Limb (tissue), 2 donors: ENCODE results near the gene PXN.
"Not testable (repeated sequence)": the region's sequence is repeated elsewhere in the genome, so short reads cannot be mapped to it uniquely, and the experiment has no call there.

Experiments used
- DNase-seq, 2 donors: peaks; one replicate each; pipeline ENCODE4 v3.0.0-alpha.2; 2016; ENCODE audit errors: extremely low spot score in 2 of 2

Gene PXN

DNA sequence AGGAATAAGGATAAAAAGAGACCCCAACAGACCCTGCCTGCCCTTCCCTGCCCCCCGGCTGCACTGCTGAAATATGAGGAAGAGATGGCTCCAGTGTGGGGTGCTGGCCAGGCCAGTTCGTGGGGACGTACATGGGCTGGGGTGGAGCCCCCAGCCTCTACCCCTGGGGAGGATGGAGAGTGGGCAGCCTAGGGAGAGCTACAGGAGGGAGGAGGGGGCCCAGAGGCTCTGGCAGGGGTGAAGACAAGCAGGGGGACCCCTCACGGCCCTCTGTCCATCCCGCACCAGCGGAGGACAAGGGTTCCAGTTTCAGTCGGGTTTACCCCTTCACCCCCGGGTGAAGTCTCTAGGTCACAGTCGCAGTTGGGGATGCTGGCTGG, 53.6 kb downstream of the PXN start:
- no peak for DNase-seq

GRCh38 chr12:120211243-120211903, 54.2 kb downstream of the PXN start:
- DNase-seq: no peak

- no peak for DNase-seq
Observed at GRCh38 chr12:120209851-120210250, 55.7 kb downstream of the PXN start.

- no peak for DNase-seq
Observed at GRCh38 chr12:120207227-120207626, 58.3 kb downstream of the PXN start.

DNA sequence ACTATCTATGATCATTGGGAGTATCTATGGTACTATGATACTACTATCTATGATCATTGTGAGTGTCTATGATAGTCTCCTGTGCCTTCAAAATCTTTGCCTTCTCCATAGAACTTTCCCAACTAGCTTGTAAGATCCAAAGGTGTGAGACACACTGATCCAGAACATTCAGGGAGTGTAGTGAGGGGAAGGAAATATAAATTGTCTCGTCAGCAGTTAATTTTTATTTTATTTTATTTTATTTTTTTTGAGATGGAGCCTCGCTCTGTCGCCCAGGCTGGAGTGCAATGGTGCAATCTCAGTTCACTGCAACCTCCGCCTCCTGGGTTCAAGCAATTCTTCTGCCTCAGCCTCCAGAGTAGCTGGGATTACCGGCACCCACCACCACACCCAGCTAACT, 58.7 kb downstream of the PXN start:
- not testable (repeated sequence) for DNase-seq

DNA sequence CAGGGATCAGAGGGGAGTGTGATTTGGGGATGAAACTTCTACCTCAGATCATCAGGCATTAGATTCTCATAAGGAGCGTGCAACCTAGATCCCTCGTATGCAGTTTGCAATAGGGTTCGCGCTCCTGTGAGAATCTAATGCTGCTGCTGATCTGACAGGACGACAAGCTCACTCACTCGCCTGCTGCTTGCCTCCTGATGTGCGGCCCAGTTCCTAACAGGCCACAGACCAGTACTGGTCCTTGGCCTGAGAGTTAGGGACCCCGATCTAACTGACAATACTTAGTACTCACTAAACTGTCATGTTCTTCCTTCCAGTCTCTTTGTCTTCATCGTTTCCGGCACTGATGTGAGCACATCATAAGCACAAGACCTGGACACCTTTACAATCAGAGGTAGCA, 59.3 kb downstream of the PXN start:
- no peak for DNase-seq

GRCh38 chr12:120204171-120204570, 61.4 kb downstream of the PXN start:
- DNase-seq: no peak

GRCh38 chr12:120200364-120200800, 65.1 kb downstream of the PXN start:
- DNase-seq: no peak

DNA sequence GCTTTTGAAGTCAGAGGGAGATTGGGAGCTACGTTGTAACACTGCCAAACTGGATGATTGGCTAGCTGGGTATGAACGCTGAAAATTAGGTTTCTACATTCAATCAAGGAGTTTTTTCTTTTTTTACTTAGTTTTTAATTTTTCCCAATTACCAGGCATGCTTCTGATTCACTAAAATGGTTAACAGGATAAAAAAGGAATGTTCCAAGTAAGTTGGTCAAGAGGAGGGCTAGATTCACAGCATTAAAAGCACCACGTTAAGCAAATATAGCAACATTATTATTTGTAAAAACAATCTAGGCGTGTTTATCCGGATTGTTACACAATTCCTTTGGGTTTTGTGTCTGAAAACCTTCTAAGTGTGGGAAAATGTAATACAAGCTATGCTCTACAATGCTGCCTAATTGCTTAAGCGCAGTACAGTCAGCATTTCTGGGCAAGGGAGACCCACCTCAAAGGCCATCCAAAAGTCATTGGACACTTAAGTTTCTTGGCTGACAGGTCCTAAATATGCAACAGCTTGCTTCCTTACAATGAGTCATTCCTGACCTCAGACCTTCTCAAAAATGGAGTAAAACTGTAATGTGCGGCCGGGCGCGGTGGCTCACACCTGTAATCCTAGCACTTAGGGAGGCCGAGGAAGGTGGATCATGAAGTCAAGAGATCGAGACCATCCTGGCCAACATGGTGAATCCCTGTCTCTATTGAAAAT, 65.8 kb downstream of the PXN start:
- no peak for DNase-seq

- no peak for DNase-seq
Observed at GRCh38 chr12:120199025-120199424, 66.5 kb downstream of the PXN start.

GRCh38 chr12:120197542-120197887, 68.0 kb downstream of the PXN start:
- DNase-seq: no peak

DNA sequence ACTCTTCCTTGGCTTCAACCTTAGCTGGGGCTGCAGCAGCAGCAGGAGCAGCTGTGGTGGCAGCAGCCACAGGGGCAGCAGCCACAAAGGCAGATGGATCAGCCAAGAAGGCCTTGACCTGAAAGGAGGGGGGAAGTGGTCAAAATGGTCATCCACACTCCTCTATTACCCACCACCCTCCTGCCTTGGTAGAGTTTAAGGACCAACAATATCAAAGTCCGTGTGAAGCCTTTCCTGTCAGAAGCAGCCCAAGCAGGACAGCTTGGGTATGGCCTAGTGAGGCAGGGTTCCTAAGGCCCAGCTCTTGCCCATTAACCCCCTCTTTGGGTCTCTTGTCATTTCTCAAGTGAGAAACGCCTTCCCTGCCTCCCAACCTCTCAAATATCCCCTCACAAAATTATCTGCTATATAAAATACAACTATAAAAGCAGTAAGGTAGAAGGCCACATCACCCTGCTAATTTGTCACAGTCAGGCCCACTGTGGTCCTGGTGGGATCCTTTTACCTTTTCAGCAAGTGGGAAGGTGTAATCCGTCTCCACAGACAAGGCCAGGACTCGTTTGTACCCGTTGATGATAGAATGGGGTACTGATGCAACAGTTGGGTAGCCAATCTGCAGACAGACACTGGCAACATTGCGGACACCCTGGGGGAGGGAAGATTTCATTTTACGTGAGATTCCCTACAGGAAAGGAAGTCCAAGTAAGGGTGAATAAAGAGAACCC, 68.6 kb downstream of the PXN start:
- not testable (repeated sequence) for DNase-seq

DNA sequence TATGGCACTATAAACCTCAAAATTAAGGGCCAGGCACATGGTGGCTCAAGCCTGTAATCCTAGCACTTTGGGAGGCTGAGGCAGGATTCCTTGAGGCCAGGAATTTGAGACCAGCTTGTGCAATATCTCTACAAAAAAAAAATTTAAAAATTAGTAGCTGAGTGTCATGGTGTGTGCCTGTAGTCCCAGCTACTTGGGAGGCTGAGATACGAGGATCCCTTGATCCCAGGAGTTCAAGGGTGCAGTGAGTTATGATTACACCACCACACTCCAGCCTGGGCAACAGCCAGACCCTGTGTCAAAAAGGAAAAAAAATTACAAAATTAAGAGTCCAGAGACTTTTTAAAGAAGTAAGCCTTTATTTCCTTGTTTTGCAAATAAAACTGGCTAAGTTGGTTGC, 69.2 kb downstream of the PXN start:
- DNase-seq: no peak

GRCh38 chr12:120194534-120195395, 70.8 kb downstream of the PXN start, which contains the start of gene GCN1:
Gene GCN1, minus strand, starts transcription at chr12:120194715. Its CDS starts 18 bp downstream, at chr12:120194697.
- peak; percentile 68 to 92 for DNase-seq

DNA sequence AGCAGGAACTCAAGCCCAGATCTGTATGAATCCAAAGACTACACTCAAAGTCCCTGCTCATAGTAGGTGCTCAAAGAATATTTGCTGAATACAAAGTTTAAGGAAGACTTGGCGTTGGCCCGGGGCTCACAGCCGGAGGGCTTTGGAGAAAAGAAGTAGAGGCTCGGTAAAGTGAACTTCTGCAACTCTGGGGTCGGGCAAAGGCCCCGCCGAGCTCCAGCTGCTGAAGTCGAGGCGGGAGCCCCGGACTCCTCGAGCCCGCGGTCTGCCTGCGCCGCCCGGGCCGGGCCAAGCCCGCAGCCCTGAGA, 71.3 kb downstream of the PXN start:
- no peak for DNase-seq

DNA sequence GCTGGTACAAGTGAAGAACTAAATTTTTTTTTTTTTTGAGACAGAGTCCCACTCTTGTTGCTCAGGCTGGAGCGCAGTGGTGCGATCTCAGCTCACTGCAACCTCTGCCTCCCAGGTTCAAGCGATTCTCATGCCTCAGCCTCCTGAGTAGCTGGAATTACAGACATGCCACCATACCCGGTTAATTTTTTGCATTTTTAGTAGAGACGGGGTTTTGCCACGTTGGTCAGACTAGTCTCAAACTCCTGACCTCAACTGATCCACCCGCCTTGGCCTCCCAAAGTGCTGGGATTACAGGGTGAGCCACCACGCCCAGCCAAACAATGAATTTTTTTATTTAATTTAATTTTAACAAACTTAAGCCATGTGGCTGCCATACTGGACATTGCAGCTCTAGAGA, 72.2 kb downstream of the PXN start:
- not testable (repeated sequence) for DNase-seq

DNA sequence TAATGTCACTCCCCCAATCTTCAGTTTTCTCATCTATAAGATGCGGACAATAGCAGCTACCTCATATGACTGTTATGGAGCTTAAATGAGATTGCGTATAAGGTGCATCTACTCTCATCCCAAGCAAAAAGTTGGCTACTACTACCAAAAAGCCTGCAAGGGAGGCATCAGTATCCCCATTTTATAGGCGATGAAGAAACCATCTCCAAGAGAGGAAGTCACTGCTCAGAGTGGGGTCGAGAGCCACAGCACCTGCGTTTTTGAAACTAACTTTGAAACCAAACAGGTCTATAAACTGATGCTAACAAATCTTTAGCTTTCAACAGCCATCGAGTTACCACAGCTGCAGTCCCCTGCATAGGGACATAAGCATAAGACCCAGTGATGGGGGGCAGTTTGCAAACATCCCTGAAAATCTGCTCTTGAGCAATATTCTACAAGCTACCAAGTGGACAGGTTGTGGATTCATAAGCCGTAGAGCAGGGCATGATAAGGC, 74.5 kb downstream of the PXN start:
- DNase-seq: no peak

GRCh38 chr12:120190386-120190785, 75.1 kb downstream of the PXN start:
- DNase-seq: no peak

DNA sequence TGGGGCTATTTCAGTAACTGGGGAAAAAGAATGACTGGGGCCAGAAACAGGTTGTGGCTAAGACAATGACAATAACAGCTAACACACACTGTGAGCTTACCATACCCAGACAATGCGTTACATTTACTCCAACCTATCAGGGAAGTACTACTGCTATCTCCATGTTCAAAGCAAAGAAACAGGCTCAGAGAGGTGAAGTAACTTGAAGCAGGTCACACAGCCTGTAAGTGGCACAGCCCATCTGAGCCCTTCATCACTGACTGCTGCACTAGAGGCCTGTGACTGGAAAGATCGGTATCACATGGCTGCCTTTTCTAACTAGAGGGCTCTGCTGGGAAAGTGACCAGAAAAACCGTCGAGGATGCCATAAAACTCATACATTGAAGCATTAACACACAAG, 78.9 kb downstream of the PXN start:
- no peak for DNase-seq

DNA sequence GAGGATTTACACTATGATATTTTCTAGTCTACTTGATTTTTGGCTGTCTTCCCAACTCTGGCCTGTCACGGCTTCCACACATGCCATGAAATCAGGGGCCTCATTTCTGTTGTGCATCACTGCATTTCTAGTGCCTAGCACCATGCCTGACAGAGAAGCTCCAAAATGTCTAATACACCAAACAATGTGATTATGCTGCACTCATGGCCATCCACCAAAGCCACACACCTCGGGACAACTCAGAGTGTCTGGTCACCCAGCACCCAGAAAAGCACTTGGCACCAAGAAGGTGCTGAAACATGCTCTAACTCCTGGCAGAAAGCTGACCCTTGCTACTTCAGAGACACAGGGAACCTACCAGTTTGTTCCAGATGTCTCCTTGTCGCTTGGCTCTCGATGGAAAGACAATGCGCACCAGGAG, 82.3 kb downstream of the PXN start:
- DNase-seq: no peak

GRCh38 chr12:120181991-120182631, 83.4 kb downstream of the PXN start:
- no peak for DNase-seq
